GM19043 (cell line): ENCODE results near the gene CAVIN1.
"Not testable (repeated sequence)": the region's sequence is repeated elsewhere in the genome, so short reads cannot be mapped to it uniquely, and the experiment has no call there.

Experiments used
- ATAC-seq: cut with Tn5 transposase; IDR thresholded peaks from one replicate; pipeline ENCODE4 v1.9.1; 2021; ENCODE audit warnings: low read depth; ENCODE audit not compliant: unreplicated experiment

The CAVIN1 gene

DNA sequence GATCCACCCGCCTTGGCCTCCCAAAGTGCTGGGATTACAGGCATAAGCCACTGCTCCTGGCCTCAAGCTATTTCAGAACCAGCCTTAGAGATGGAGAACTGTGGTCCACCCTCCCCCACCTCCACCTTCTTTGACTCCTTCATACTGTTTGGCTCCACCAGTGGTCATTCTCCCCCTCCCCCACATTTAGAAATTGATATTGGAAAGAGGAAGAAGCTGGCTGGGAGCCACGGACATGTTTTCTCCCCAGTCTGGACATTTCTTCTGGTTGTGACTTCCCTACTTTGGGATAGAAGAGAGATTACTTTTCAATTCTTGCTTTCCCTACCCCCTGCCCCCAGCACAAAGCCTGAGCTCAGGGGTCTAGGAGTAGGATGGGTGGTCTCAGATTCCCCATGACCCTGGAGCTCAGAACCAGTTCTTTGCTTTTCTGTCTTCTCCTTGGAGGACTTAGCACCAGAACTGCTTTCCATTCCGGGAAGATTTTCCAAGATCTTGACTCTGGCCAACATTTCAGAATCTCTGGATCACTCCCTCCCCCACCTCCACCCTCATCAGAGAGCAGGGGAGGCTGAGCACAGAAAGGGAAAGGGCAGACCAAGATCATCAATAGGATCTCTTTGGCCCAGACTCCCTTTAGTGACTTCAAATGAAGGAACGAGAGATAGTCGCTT, 16.3 kb downstream of the CAVIN1 start:
- no peak for ATAC-seq

- no peak for ATAC-seq
These were observed 17.0 kb downstream of the CAVIN1 start for GRCh38 chr17:42405963-42406495.

DNA sequence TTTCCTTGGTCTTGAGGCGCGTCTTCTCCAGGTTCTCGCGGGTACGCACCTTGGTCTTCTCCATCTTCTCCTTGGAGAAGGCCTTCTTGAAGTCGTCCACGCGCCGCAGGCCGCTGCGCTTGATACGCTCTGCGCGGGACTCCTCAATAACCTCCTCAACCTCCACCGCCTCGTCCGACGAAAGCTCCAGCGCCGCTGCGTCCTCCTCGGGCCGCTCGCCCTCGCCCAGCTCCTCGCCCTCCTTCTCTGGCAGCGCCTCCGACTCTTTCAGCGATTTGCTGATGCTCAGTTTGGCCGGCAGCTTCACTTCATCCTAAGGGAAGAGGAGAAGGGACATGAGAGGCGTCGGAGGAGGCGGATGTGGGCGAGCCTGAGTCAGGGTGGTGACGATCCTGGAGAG, 18.0 kb downstream of the CAVIN1 start:
- no peak for ATAC-seq

GRCh38 chr17:42404326-42405055, 18.6 kb downstream of the CAVIN1 start:
- no peak for ATAC-seq

DNA sequence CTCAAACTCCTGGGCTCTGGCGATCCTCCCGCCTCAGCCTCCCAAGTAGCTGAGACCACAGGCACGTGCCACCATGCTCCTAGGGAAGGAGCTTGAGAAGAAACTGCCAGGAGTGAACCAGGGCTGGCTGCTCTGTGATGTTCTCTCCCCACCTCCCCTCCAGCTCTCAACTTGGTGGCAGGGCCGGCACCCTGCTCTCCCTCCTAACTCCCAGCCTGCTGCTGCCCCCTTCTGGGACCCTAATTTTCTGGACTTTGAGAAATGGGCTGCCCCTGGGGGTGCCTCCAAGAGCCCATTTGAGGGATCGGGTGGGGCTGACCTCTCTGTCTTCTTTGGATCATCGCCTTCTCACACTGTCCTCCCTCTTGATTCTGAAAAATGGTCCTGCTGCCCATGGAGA, 19.9 kb downstream of the CAVIN1 start:
- no peak for ATAC-seq

GRCh38 chr17:42402117-42402516, 20.9 kb downstream of the CAVIN1 start:
- no peak for ATAC-seq

GRCh38 chr17:42400844-42401375, 22.1 kb downstream of the CAVIN1 start:
- not testable (repeated sequence) for ATAC-seq

- ATAC-seq, result no peak
These were observed 22.9 kb downstream of the CAVIN1 start for GRCh38 chr17:42399948-42400843.

- ATAC-seq, result no peak
These were observed 23.9 kb downstream of the CAVIN1 start for GRCh38 chr17:42399121-42399520.

DNA sequence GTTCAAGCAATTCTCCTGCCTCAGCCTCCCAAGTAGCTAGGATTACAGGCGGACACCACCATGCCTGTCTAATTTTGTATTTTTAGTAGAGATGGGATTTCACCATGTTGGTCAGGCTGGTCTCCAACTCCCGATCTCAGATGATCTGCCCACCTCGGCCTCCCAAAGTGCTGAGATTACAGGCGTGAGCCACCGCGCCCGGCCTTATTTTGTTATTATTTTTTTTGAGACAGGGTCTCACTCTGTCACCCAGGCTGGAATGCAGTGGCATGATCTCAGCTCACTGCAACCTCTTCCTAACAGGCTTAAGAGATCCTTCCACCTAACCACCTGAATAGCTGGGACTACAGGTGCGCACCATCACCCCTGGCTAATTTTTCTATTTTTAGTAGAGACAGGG, 27.5 kb downstream of the CAVIN1 start:
- ATAC-seq, result not testable (repeated sequence)

DNA sequence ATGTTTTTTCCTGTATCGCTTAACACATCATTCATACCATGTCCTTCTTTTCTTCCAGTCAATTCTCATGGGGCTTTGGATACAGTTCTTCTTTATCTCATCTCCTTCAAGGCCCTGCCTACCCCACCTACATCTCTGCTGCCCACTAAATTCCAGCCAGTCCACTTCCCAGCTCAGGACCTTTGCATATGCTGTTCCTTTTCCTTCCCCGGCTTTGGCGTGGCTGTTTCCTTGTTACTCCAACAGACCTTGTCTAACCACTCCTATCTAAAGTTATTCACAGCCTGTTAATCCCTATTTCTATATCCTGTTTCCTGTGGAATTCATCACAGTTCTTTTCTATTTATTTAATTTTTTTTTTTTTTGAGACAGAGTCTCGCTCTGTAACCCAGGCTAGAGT, 28.2 kb downstream of the CAVIN1 start:
- no peak for ATAC-seq

- ATAC-seq, result no peak
These were observed 30.2 kb downstream of the CAVIN1 start for GRCh38 chr17:42392692-42393415.

DNA sequence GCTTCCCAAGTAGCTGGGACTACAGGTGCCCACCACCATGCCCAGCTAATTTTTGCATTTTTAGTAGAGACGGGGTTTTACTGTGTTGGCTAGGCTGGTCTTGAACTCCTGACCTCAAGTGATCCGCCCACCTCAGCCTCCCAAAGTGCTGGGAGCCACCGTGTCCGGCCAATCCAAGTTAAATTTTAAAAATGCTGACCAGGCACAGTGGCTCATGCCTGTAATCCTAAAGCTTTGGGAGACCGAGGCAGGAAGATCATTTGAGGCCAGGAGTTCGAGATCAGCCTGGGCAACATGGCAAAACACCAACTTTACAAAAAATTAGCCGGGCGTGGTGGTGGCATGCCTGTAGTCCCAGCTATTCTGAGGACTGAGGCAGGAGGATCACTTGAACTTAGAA, 31.6 kb downstream of the CAVIN1 start:
- not testable (repeated sequence) for ATAC-seq

GRCh38 chr17:42389899-42390298, 33.2 kb downstream of the CAVIN1 start:
- no peak for ATAC-seq

DNA sequence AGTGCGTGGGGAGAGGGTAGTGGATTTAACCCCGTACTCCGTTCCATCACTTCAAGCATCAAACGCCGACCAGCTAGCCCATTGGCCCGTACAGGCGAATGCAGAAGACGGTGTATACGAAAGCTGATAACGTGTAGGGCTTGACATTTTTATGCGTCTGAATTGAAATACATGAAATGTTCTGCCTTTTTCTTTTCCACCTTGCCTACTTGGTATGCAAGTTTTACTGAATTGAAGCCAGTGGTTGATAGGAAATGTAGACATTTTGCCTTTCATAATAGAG, 34.0 kb downstream of the CAVIN1 start:
- peak; percentile 1 for ATAC-seq

GRCh38 chr17:42388381-42389134, 34.5 kb downstream of the CAVIN1 start, which contains the start of gene STAT3:
Gene STAT3, minus strand, starts transcription at chr17:42388442. Its CDS starts 39,926 bp downstream, at chr17:42348516.
- ATAC-seq, result peak; percentile 92

- ATAC-seq, result no peak
These were observed 35.2 kb downstream of the CAVIN1 start for GRCh38 chr17:42387661-42388380.

- ATAC-seq, result no peak
These were observed 36.0 kb downstream of the CAVIN1 start for GRCh38 chr17:42386777-42387657.
